HepG2 (cell line): ENCODE measurements around the gene MARCHF4. TPM values are rescaled to one million over a fixed set of nuclear protein-coding genes. Genes with fewer than 3 reads are reported as not detected.

Source experiments
- ATAC-seq: fragments of 200-7000 bp; cut with Tn5 transposase; 3 replicates; pipeline ENCODE4 v1.9.1; 2020; ENCODE audit warnings: mild to moderate bottlenecking, moderate library complexity
- BruUV-seq: library from RNA; stranded (reverse); fragments of 400-500 nt; replicated peaks from 2 replicates; lab custom pipeline; 2021; lab: Mats Ljungman, UMichigan
- CTCF ChIA-PET: fragments of 300-600 bp; formaldehyde crosslinking; extraction: SDS; loops from one replicate; lab custom pipeline; 2021; ENCODE audit warnings: low total read pairs, inconsistent platforms, low intra/inter-chr PET ratio; lab: Yijun Ruan, JAX
- POLR2A ChIA-PET: fragments of 350-600 bp; sonication (Branson Sonifier 250); formaldehyde crosslinking; loops from one replicate; lab custom pipeline; 2020; ENCODE audit warnings: antibody characterized with exemption, inconsistent platforms; lab: Yijun Ruan, JAX
- DNase-seq: peaks from one replicate; pipeline ENCODE4 v3.0.0-alpha.2; 2015; ENCODE audit warnings: low spot score
- FAIRE-seq: peaks from 3 replicates; lab custom pipeline; 2011; peaks lifted over from hg19 to GRCh38; lab: Jason Lieb, UNC
- H2AFZ ChIP-seq: one replicate; pipeline ENCODE4 v1.6.1; 2011; ENCODE audit warnings: low read length, inconsistent platforms
- H3K27ac ChIP-seq: fragments of 300-600 bp; 3 replicates; pipeline ENCODE4 v1.8.0; 2011; ENCODE audit warnings: mixed run types, mild to moderate bottlenecking, mixed read lengths, low read length, inconsistent platforms; ENCODE audit not compliant: insufficient read depth; ENCODE audit errors: extremely low read length
- H3K27me3 ChIP-seq, 2 experiments: fragments of 200-600 bp in 1 of 2; 2 replicates in 1 of 2; 3 replicates in 1 of 2; pipeline versions ENCODE4 v1.6.0 to v1.8.0; 2011; ENCODE audit warnings: low read length in 2 of 2, mild to moderate bottlenecking in 2 of 2, moderate library complexity in 2 of 2, inconsistent platforms in 1 of 2; ENCODE audit not compliant: insufficient read depth in 2 of 2, control insufficient read depth in 1 of 2
- H3K36me3 ChIP-seq, 2 experiments: fragments of 200-600 bp in 1 of 2; replicated peaks in 1 of 2; 2 replicates in 1 of 2; 3 replicates in 1 of 2; pipeline versions ENCODE4 v1.5.1 to v1.8.0; 2011; ENCODE audit warnings: low read length in 2 of 2, inconsistent platforms in 1 of 2; ENCODE audit not compliant: insufficient read depth in 2 of 2, control insufficient read depth in 1 of 2
- H3K4me1 ChIP-seq: 2 replicates; pipeline ENCODE4 v1.5.1; 2012; ENCODE audit warnings: low read length, inconsistent platforms; ENCODE audit not compliant: insufficient read depth
- H3K4me2 ChIP-seq: 2 replicates; pipeline ENCODE4 v1.6.0; 2011; ENCODE audit warnings: low read depth, low read length, inconsistent platforms
- H3K4me3 ChIP-seq, 3 experiments: fragments of 200-600 bp in 1 of 3; sonication (generic), shearing (Covaris generic) in 1 of 3; replicated peaks in 1 of 3; 2 replicates each; pipeline ENCODE4 v1.5.1; 2011 to 2016; ENCODE audit warnings: low read length in 3 of 3, inconsistent platforms in 2 of 3, low read depth in 2 of 3, mild to moderate bottlenecking in 2 of 3, control low read depth in 1 of 3, mixed read lengths in 1 of 3; ENCODE audit not compliant: insufficient read depth in 1 of 3
- H3K79me2 ChIP-seq: one replicate; pipeline ENCODE4 v1.6.1; 2011; ENCODE audit warnings: low read length, inconsistent platforms; ENCODE audit not compliant: insufficient read depth
- H3K9ac ChIP-seq: 2 replicates; pipeline ENCODE4 v1.6.0; 2011; ENCODE audit warnings: mild to moderate bottlenecking, low read depth, low read length, inconsistent platforms; ENCODE audit not compliant: insufficient read depth
- H3K9me3 ChIP-seq: 2 replicates; pipeline ENCODE4 v1.5.1; 2012; ENCODE audit warnings: mild to moderate bottlenecking, low read length
- H4K20me1 ChIP-seq: 2 replicates; pipeline ENCODE4 v1.6.0; 2011; ENCODE audit warnings: inconsistent platforms, mild to moderate bottlenecking, low read length, moderate library complexity; ENCODE audit not compliant: insufficient read depth
- CEBPG ChIP-seq: IDR thresholded peaks from 2 replicates; pipeline ENCODE4 v1.6.1; 2016
- EP300 ChIP-seq, 3 experiments: sonication (generic) in 1 of 3; formaldehyde crosslinking in 1 of 3; IDR thresholded peaks; 2 replicates each; pipeline versions ENCODE4 v1.5.1 to v1.6.1; 2011 to 2020; ENCODE audit warnings: low read depth in 2 of 3, low read length in 2 of 3, borderline replicate concordance in 1 of 3, improper control_type of control experiment in 1 of 3, mild to moderate bottlenecking in 1 of 3, missing genetic modification reagents in 1 of 3, moderate library complexity in 1 of 3
- MTF1 ChIP-seq: sonication (generic); formaldehyde crosslinking; IDR thresholded peaks from 2 replicates; pipeline ENCODE4 v1.5.0; 2020; ENCODE audit warnings: missing genetic modification reagents
- NFE2 ChIP-seq: sonication (generic); formaldehyde crosslinking; IDR thresholded peaks from 2 replicates; pipeline ENCODE4 v1.4.0; 2020; ENCODE audit warnings: missing genetic modification reagents
- NPAS2 ChIP-seq: sonication (generic); formaldehyde crosslinking; IDR thresholded peaks from 2 replicates; pipeline ENCODE4 v1.8.0; 2022; ENCODE audit warnings: mild to moderate bottlenecking, missing genetic modification reagents, borderline replicate concordance
- SP140L ChIP-seq: sonication (generic); formaldehyde crosslinking; IDR thresholded peaks from 2 replicates; pipeline ENCODE4 v1.4.0; 2020; ENCODE audit warnings: missing genetic modification reagents, borderline replicate concordance
- ZMYM3 ChIP-seq: sonication (generic); formaldehyde crosslinking; IDR thresholded peaks from 2 replicates; pipeline ENCODE4 v1.5.1; 2020; ENCODE audit warnings: mild to moderate bottlenecking, missing genetic modification reagents
- ZNF224 ChIP-seq: sonication (generic); formaldehyde crosslinking; IDR thresholded peaks from 2 replicates; pipeline ENCODE4 v1.5.0; 2020; ENCODE audit warnings: mild to moderate bottlenecking, missing genetic modification reagents
- ZNF891 ChIP-seq: sonication (generic); formaldehyde crosslinking; IDR thresholded peaks from 2 replicates; pipeline ENCODE4 v1.5.0; 2020; ENCODE audit warnings: mild to moderate bottlenecking, missing genetic modification reagents
- WGBS: methylation state at CpG from one replicate; pipeline ENCODE4 v1.1.6; 2017; ENCODE audit warnings: low lambda C conversion rate; 5-methylcytosine and 5-hydroxymethylcytosine counted together
- in situ Hi-C: cut with HindIII; loops from 2 replicates; pipeline ENCODE4 v1.10.0; 2017; ENCODE audit warnings: low pct_unique_long_range_greater_than_20kb; ENCODE audit not compliant: extremely low pct_ligation_motif_present
- intact Hi-C: fragments of 100-400 bp; cut with micrococcal nuclease; formaldehyde crosslinking; loops from one replicate; pipeline ENCODE4 v1.10.0; 2022; ENCODE audit not compliant: unreplicated experiment
- polyA plus RNA-seq, 8 experiments: library from polyadenylated mRNA; depleted of rRNA in 3 of 8; stranded (reverse) in 7 of 8; unstranded in 1 of 8; fragments of >200 nt; fragmentation: Illumina TruSeq in 4 of 8; extraction: Trizol in 4 of 8; gene quantifications; 2 replicates each; pipeline versions ENCODE4 v1.2.1 to v1.2.3, GENCODE V29; 2011 to 2016; ENCODE audit warnings: low read depth in 4 of 8, missing spikeins in 1 of 8, mixed read lengths in 1 of 8; ENCODE audit not compliant: insufficient read depth in 1 of 8
- total RNA-seq, 5 experiments: library from RNA; depleted of rRNA; stranded (reverse); fragments of >200 nt; fragmentation: Illumina TruSeq; extraction: Trizol; gene quantifications; 2 replicates each; pipeline ENCODE4 v1.2.3, GENCODE V29; 2016; ENCODE audit warnings: low read depth in 1 of 5
- TF ChIP-seq, protein P1 (sequence below): sonication (generic); formaldehyde crosslinking; IDR thresholded peaks from 2 replicates; pipeline ENCODE4 v1.4.0; 2020; ENCODE audit warnings: missing genetic modification reagents, borderline replicate concordance
- TF ChIP-seq, protein P2 (sequence below): sonication (generic); formaldehyde crosslinking; IDR thresholded peaks from 2 replicates; pipeline ENCODE4 v1.8.1; 2022; ENCODE audit warnings: mild to moderate bottlenecking, missing genetic modification reagents

The MARCHF4 gene
- total and polyA plus RNA-seq, 2 of the 13 experiments (the other 11 are each of a cell fraction or from before 2014, with no cell fraction given) = not detected

DNA sequence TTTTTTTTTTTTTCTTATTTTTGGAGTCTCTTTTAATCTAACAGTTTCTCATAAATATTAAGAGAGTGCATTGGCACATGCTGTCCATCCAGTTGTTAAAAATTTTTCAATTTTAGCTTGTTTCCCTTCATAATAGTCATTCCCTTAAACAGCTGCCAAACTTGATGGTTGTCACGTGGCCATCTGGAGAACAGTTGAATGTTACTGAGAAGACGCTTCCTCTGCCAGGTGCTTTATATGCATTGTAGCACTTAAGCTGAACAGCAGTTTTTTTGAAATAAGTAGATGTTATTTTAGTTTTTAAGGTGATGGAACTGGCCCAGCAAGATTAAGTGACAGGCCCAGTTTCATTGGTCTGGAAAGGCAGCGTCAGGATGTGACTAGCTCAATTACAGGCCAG is 43.3 kb upstream of the MARCHF4 start:
- ChIA-PET POLR2A (interaction anchor here (1.7 kb wide), 1 partner anchor 83 kb away, joined by 9 read pairs; the partner anchor contains the start of gene RPL37A), CTCF (no interaction called here)
- intact Hi-C loops = no loop called here

More for the DNA sequence above, 43.3 kb upstream of the MARCHF4 start:
- no peak for DNase-seq
- peaks cover 2 to 6% of the 10 kb centered on the region in 2 experiments for H3K36me3 ChIP-seq
- no peak overlapping the region for H3K27ac ChIP-seq
- in situ Hi-C loops = no loop called here
- H3K4me3 ChIP-seq = no peak overlapping the region
- FAIRE-seq = no peak
- 96% methylated on average over 3 of the region's 3 CpGs for WGBS
- peaks cover 30% of the 10 kb centered on the region for H3K4me1 ChIP-seq
- no peak overlapping the region for H3K9ac ChIP-seq
- no peak overlapping the region for H3K4me2 ChIP-seq
- H3K9me3 ChIP-seq = no peaks in the 10 kb centered on the region
- no peaks in the 10 kb centered on the region for H4K20me1 ChIP-seq
- no peaks in the 10 kb centered on the region for H3K79me2 ChIP-seq
- H2AFZ ChIP-seq = no peak overlapping the region
- no peaks in the 10 kb centered on the region for H3K27me3 ChIP-seq
- no peak for ATAC-seq
- TF ChIP-seq NFE2 (CRISPR knock-in tag) = no peak
- no peak for TF ChIP-seq ZNF891 (CRISPR knock-in tag)
- no peak for TF ChIP-seq SP140L (CRISPR knock-in tag)
- TF ChIP-seq, protein P1, sequence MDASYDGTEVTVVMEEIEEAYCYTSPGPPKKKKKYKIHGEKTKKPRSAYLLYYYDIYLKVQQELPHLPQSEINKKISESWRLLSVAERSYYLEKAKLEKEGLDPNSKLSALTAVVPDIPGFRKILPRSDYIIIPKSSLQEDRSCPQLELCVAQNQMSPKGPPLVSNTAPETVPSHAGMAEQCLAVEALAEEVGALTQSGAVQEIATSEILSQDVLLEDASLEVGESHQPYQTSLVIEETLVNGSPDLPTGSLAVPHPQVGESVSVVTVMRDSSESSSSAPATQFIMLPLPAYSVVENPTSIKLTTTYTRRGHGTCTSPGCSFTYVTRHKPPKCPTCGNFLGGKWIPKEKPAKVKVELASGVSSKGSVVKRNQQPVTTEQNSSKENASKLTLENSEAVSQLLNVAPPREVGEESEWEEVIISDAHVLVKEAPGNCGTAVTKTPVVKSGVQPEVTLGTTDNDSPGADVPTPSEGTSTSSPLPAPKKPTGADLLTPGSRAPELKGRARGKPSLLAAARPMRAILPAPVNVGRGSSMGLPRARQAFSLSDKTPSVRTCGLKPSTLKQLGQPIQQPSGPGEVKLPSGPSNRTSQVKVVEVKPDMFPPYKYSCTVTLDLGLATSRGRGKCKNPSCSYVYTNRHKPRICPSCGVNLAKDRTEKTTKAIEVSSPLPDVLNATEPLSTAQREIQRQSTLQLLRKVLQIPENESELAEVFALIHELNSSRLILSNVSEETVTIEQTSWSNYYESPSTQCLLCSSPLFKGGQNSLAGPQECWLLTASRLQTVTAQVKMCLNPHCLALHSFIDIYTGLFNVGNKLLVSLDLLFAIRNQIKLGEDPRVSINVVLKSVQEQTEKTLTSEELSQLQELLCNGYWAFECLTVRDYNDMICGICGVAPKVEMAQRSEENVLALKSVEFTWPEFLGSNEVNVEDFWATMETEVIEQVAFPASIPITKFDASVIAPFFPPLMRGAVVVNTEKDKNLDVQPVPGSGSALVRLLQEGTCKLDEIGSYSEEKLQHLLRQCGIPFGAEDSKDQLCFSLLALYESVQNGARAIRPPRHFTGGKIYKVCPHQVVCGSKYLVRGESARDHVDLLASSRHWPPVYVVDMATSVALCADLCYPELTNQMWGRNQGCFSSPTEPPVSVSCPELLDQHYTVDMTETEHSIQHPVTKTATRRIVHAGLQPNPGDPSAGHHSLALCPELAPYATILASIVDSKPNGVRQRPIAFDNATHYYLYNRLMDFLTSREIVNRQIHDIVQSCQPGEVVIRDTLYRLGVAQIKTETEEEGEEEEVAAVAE = no peak
- TF ChIP-seq ZNF224 (CRISPR knock-in tag) = no peak
- no peak for TF ChIP-seq NPAS2 (CRISPR knock-in tag)
- TF ChIP-seq EP300 (IDR thresholded peaks at IDR 0.05; ENCODE audit: low read depth in 2 of 2, low read length in 2 of 2) = no peak
- no peak for TF ChIP-seq EP300 (CRISPR knock-in tag; IDR thresholded peaks at IDR 0.05; ENCODE audit: borderline replicate concordance)
- no peak for TF ChIP-seq ZMYM3 (CRISPR knock-in tag)
- TF ChIP-seq, protein P2, sequence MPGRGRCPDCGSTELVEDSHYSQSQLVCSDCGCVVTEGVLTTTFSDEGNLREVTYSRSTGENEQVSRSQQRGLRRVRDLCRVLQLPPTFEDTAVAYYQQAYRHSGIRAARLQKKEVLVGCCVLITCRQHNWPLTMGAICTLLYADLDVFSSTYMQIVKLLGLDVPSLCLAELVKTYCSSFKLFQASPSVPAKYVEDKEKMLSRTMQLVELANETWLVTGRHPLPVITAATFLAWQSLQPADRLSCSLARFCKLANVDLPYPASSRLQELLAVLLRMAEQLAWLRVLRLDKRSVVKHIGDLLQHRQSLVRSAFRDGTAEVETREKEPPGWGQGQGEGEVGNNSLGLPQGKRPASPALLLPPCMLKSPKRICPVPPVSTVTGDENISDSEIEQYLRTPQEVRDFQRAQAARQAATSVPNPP (CRISPR knock-in tag) = no peak
- TF ChIP-seq CEBPG = no peak
- TF ChIP-seq MTF1 = no peak
- BruUV-seq = no TSS peak
